MM.1S (cell line): ENCODE results near the gene LAMA4.

Source experiments
- EZH2 ChIP-seq: fragments of 300-600 bp; sonication (generic); optimal IDR thresholded peaks from 2 replicates; pipeline ENCODE3; 2017; ENCODE audit warnings: low read depth, mild to moderate bottlenecking, antibody characterized with exemption, low read length, mixed read lengths
- TF ChIP-seq, protein P1 (sequence below): fragments of 300-600 bp; sonication (generic); IDR thresholded peaks from 2 replicates; pipeline ENCODE4 v1.5.1; 2016; ENCODE audit warnings: antibody characterized with exemption, low read length, mixed read lengths

- TF ChIP-seq, protein P1, sequence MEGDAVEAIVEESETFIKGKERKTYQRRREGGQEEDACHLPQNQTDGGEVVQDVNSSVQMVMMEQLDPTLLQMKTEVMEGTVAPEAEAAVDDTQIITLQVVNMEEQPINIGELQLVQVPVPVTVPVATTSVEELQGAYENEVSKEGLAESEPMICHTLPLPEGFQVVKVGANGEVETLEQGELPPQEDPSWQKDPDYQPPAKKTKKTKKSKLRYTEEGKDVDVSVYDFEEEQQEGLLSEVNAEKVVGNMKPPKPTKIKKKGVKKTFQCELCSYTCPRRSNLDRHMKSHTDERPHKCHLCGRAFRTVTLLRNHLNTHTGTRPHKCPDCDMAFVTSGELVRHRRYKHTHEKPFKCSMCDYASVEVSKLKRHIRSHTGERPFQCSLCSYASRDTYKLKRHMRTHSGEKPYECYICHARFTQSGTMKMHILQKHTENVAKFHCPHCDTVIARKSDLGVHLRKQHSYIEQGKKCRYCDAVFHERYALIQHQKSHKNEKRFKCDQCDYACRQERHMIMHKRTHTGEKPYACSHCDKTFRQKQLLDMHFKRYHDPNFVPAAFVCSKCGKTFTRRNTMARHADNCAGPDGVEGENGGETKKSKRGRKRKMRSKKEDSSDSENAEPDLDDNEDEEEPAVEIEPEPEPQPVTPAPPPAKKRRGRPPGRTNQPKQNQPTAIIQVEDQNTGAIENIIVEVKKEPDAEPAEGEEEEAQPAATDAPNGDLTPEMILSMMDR: no peak
- TF ChIP-seq EZH2: no peak
Measured at GRCh38 chr6:112150363-112150762, 104.0 kb downstream of the LAMA4 start.
